Measurements from ENCODE around the gene TOPAZ1. TPM values are rescaled to one million over a fixed set of nuclear protein-coding genes. Genes with fewer than 3 reads are reported as not detected.

TOPAZ1 gene
- total and polyA plus RNA-seq, 2 of the 13 experiments (the other 11 are each of a cell fraction or from before 2014, with no cell fraction given), result not detected

- Histone ChIP-seq H3K79me2 (ENCODE audit: insufficient read depth, low read length) (no peaks in the 10 kb centered on the region), H3K27me3 (ENCODE audit: control insufficient read depth in 1 of 2, insufficient read depth in 2 of 2, low read length in 2 of 2) (no peaks in the 10 kb centered on the region), H3K9me3 (ENCODE audit: low read length) (no peaks in the 10 kb centered on the region), H2AFZ (ENCODE audit: low read length) (no peak overlapping the region), H3K4me3 (replicated peaks in 1 of 3; ENCODE audit: insufficient read depth in 1 of 3, low read depth in 2 of 3, low read length in 3 of 3) (no peak overlapping the region), H3K4me1 (ENCODE audit: insufficient read depth, low read length) (no peaks in the 10 kb centered on the region), H3K36me3 (replicated peaks in 1 of 2; ENCODE audit: control insufficient read depth in 1 of 2, insufficient read depth in 2 of 2, low read length in 2 of 2) (no peaks in the 10 kb centered on the region), H3K9ac (ENCODE audit: insufficient read depth, low read depth, low read length) (no peak overlapping the region), H3K4me2 (ENCODE audit: low read depth, low read length) (no peak overlapping the region), H3K27ac (ENCODE audit: extremely low read length, insufficient read depth, low read length) (no peak overlapping the region), H4K20me1 (ENCODE audit: insufficient read depth, low read length) (no peaks in the 10 kb centered on the region)
- WGBS (ENCODE audit: low lambda C conversion rate), result 0% methylated on average over 2 of the region's 2 CpGs
- no TSS peak for BruUV-seq (replicated peaks)
- FAIRE-seq (no peak), DNase-seq (ENCODE audit: low spot score) (no peak), ATAC-seq (no peak)
- intact Hi-C loops (cut with micrococcal nuclease; ENCODE audit: unreplicated experiment) (no loop called here), in situ Hi-C loops (cut with HindIII; ENCODE audit: extremely low pct_ligation_motif_present, low pct_unique_long_range_greater_than_20kb) (no loop called here)
- ChIA-PET CTCF (ENCODE audit: low intra/inter-chr PET ratio, low total read pairs) (no interaction called here), POLR2A (no interaction called here)
- no peak for TF ChIP-seq SETDB1 (CRISPR knock-in tag; IDR thresholded peaks at IDR 0.05; ENCODE audit: borderline replicate concordance)
- TF ChIP-seq ZNF883 (CRISPR knock-in tag; IDR thresholded peaks at IDR 0.05; ENCODE audit: not compliant biosample characterization), result no peak
- no peak for TF ChIP-seq ZNF768 (CRISPR knock-in tag; IDR thresholded peaks at IDR 0.05)
- TF ChIP-seq NFYC (CRISPR knock-in tag; IDR thresholded peaks at IDR 0.05), result no peak
- TF ChIP-seq, protein P1, sequence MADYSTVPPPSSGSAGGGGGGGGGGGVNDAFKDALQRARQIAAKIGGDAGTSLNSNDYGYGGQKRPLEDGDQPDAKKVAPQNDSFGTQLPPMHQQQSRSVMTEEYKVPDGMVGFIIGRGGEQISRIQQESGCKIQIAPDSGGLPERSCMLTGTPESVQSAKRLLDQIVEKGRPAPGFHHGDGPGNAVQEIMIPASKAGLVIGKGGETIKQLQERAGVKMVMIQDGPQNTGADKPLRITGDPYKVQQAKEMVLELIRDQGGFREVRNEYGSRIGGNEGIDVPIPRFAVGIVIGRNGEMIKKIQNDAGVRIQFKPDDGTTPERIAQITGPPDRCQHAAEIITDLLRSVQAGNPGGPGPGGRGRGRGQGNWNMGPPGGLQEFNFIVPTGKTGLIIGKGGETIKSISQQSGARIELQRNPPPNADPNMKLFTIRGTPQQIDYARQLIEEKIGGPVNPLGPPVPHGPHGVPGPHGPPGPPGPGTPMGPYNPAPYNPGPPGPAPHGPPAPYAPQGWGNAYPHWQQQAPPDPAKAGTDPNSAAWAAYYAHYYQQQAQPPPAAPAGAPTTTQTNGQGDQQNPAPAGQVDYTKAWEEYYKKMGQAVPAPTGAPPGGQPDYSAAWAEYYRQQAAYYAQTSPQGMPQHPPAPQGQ (CRISPR knock-in tag; IDR thresholded peaks at IDR 0.05; ENCODE audit: borderline replicate concordance), result no peak
- TF ChIP-seq NFIC (IDR thresholded peaks at IDR 0.05; ENCODE audit: low read length), result no peak
- no peak for TF ChIP-seq ATF3 (CRISPR knock-in tag; IDR thresholded peaks at IDR 0.05)
- no peak for TF ChIP-seq ZNF451 (CRISPR knock-in tag; IDR thresholded peaks at IDR 0.05)
- no peak for TF ChIP-seq SMARCE1 (IDR thresholded peaks at IDR 0.05; ENCODE audit: borderline replicate concordance)
- TF ChIP-seq, protein P2, sequence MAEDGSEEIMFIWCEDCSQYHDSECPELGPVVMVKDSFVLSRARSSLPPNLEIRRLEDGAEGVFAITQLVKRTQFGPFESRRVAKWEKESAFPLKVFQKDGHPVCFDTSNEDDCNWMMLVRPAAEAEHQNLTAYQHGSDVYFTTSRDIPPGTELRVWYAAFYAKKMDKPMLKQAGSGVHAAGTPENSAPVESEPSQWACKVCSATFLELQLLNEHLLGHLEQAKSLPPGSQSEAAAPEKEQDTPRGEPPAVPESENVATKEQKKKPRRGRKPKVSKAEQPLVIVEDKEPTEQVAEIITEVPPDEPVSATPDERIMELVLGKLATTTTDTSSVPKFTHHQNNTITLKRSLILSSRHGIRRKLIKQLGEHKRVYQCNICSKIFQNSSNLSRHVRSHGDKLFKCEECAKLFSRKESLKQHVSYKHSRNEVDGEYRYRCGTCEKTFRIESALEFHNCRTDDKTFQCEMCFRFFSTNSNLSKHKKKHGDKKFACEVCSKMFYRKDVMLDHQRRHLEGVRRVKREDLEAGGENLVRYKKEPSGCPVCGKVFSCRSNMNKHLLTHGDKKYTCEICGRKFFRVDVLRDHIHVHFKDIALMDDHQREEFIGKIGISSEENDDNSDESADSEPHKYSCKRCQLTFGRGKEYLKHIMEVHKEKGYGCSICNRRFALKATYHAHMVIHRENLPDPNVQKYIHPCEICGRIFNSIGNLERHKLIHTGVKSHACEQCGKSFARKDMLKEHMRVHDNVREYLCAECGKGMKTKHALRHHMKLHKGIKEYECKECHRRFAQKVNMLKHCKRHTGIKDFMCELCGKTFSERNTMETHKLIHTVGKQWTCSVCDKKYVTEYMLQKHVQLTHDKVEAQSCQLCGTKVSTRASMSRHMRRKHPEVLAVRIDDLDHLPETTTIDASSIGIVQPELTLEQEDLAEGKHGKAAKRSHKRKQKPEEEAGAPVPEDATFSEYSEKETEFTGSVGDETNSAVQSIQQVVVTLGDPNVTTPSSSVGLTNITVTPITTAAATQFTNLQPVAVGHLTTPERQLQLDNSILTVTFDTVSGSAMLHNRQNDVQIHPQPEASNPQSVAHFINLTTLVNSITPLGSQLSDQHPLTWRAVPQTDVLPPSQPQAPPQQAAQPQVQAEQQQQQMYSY (CRISPR knock-in tag; IDR thresholded peaks at IDR 0.05), result no peak
- no peak for TF ChIP-seq CBX5 (CRISPR knock-in tag; IDR thresholded peaks at IDR 0.05; ENCODE audit: borderline replicate concordance)
- TF ChIP-seq ZFYVE20 (CRISPR knock-in tag; IDR thresholded peaks at IDR 0.05; ENCODE audit: borderline replicate concordance, low read depth), result no peak
- TF ChIP-seq CTCF (CRISPR knock-in tag; IDR thresholded peaks at IDR 0.05), result no peak
- no peak for TF ChIP-seq ZNF660 (CRISPR knock-in tag; IDR thresholded peaks at IDR 0.05; ENCODE audit: borderline replicate concordance, low read depth)
Observed at GRCh38 chr3:44272191-44272590, 30.5 kb downstream of the TOPAZ1 start.

All from HepG2 (cell line).